Esophagus muscularis mucosa (tissue), 4 donors: Measurements from ENCODE around the gene BICD1.

Experiments used
- CTCF ChIP-seq, 3 experiments: fragments of 200-600 bp in 2 of 3; fragments of 450-650 bp in 1 of 3; sonication (generic) in 2 of 3; IDR thresholded peaks; one replicate each; pipeline ENCODE4 v1.5.1; 2017 to 2019; ENCODE audit warnings: antibody characterized with exemption in 3 of 3, mild to moderate bottlenecking in 2 of 3, moderate library complexity in 1 of 3
- EP300 ChIP-seq: sonication (generic); formaldehyde crosslinking; IDR thresholded peaks from one replicate; pipeline ENCODE4 v1.6.1; 2017; ENCODE audit warnings: antibody characterized with exemption
- POLR2A ChIP-seq: fragments of 450-650 bp; IDR thresholded peaks from one replicate; pipeline ENCODE4 v1.6.1; 2017; ENCODE audit warnings: antibody characterized with exemption, moderate library complexity, mild to moderate bottlenecking, low read depth
- POLR2AphosphoS5 ChIP-seq, 2 donors: sonication (generic); formaldehyde crosslinking; IDR thresholded peaks; one replicate each; pipeline ENCODE4 v1.6.1; 2017; ENCODE audit warnings: antibody characterized with exemption in 2 of 2

DNA sequence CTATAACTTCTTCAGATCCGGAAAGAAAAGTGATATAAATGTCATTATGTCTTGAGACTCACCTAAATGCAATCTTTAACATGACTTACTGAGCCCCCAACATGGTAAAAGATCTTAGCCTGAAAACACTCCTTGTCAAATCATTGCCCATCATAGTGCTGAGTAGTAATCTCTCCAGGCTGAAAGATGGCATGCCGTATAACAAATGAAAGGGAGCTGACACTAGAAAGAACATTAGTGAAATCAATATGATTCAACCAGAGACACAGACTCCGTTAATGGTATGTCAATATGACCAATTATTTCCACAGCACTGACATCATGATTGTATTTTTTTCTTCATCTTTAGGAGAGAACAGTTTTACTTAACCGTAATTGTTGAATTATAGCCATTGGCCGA, 54.4 kb downstream of the BICD1 start:
- no peak for TF ChIP-seq CTCF (IDR thresholded peaks at IDR 0.05)
- no peak for TF ChIP-seq POLR2A
- TF ChIP-seq EP300, result no peak
- TF ChIP-seq POLR2AphosphoS5 (IDR thresholded peaks at IDR 0.05), result no peak
